ENCODE measurements around the gene GOSR1. TPM values are rescaled to one million over a fixed set of nuclear protein-coding genes. Genes with fewer than 3 reads are reported as not detected.

Gene GOSR1
- total and polyA plus RNA-seq, 2 donors (not counting 3 experiments of a cell fraction or from before 2014, with no cell fraction given) = 13.8 to 41.0 TPM

DNA sequence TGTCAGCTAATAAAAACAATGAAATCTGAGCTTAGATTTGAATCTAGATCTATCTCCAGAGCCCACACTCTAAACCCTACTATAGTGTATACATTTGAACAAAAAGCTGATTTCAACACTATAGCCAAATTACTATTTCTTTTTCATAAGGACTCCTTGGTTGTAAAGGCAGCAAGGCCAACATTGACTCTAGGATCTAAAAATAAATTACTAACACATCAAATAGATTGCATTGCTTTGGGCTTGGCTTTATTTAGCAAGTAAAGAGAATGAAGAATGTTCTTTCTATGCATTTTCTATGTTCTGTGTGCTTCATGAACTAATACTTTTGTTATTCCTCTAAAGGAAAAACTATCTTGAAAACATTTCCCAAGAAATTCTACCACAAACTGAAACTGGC lies 5.3 kb downstream of the GOSR1 start:
- no peak overlapping the region for H3K27ac ChIP-seq (ENCODE audit: insufficient read depth, low read depth, low read length)
- H2AFZ ChIP-seq (ENCODE audit: low read depth, low read length) = no peak overlapping the region
- ChIA-PET POLR2A (no interaction called here), CTCF (no interaction called here)
- peaks cover 6% of the 10 kb centered on the region for H3K4me1 ChIP-seq (ENCODE audit: control insufficient read depth, extremely low read depth, insufficient read depth, low read length)
- no peak overlapping the region for H3K4me3 ChIP-seq (replicated peaks in 1 of 3; ENCODE audit: insufficient read depth in 1 of 3, low read depth in 1 of 3, low read length in 3 of 3)
- no peak for TF ChIP-seq MAX (IDR thresholded peaks at IDR 0.05; ENCODE audit: insufficient read depth, insufficient read length)
- TF ChIP-seq EZH2 (IDR thresholded peaks at IDR 0.05; ENCODE audit: borderline replicate concordance, low read depth, low read length, severe bottlenecking) = no peak
- no peak for TF ChIP-seq POLR2AphosphoS5 (IDR thresholded peaks at IDR 0.05; ENCODE audit: insufficient read depth, low read depth, low read length)
- TF ChIP-seq MYC (IDR thresholded peaks at IDR 0.05; ENCODE audit: low read depth, low read length) = no peak
- no peak for TF ChIP-seq POLR2A (IDR thresholded peaks at IDR 0.05; ENCODE audit: low read depth, low read length)
- no peak for TF ChIP-seq CTCF (IDR thresholded peaks at IDR 0.05; ENCODE audit: extremely low read depth in 1 of 2, insufficient read depth in 1 of 2, low read depth in 1 of 2, low read length in 2 of 2)
- no peak for TF ChIP-seq JUN (IDR thresholded peaks at IDR 0.05; ENCODE audit: borderline replicate concordance, insufficient read depth, insufficient read length, low read depth)
- no peak for TF ChIP-seq GATA2 (IDR thresholded peaks at IDR 0.05; ENCODE audit: insufficient read depth, insufficient read length, low read depth, low read length)
- TF ChIP-seq FOS (IDR thresholded peaks at IDR 0.05; ENCODE audit: borderline replicate concordance, insufficient read depth, low read length) = no peak
- peaks cover 16% of the 10 kb centered on the region for H3K79me2 ChIP-seq (ENCODE audit: control insufficient read depth, insufficient read depth, low read length)
- H3K9me3 ChIP-seq (replicated peaks; ENCODE audit: control insufficient read depth, insufficient read depth, low read length) = no peaks in the 10 kb centered on the region
- no peaks in the 10 kb centered on the region for H4K20me1 ChIP-seq (replicated peaks; ENCODE audit: control insufficient read depth, extremely low read depth, insufficient read depth, low read length)
- FAIRE-seq (no peak), DNase-seq (ENCODE audit: low read depth, low spot score) (no peak)
- H3K4me2 ChIP-seq (ENCODE audit: insufficient read depth, low read length) = no peak overlapping the region
- dilution Hi-C loops (cut with MboI; ENCODE audit: extremely low pct_ligation_motif_present, low sequenced_read_pairs) (no loop called here), intact Hi-C loops (cut with micrococcal nuclease) (no loop called here)
- no TSS peak for BruUV-seq (replicated peaks)
- H3K9me1 ChIP-seq (replicated peaks; ENCODE audit: control insufficient read depth, extremely low read depth, insufficient read depth, low read length) = no peaks in the 10 kb centered on the region
- peaks cover 5 to 18% of the 10 kb centered on the region in 2 experiments for H3K36me3 ChIP-seq (ENCODE audit: control insufficient read depth in 2 of 2, extremely low read depth in 1 of 2, insufficient read depth in 2 of 2, low read length in 2 of 2)
- no peak overlapping the region for H3K9ac ChIP-seq (replicated peaks; ENCODE audit: extremely low read depth, insufficient read depth, low read length)
- H3K27me3 ChIP-seq (ENCODE audit: control insufficient read depth in 2 of 2, insufficient read depth in 2 of 2, low read length in 2 of 2) = no peaks in the 10 kb centered on the region
